NB4 (cell line): ENCODE data around the gene ALCAM.

Experiments
- DNase-seq: peaks from one replicate; pipeline ENCODE4 v3.0.0; 2010; ENCODE audit warnings: low read depth
- H3K4me3 ChIP-seq: one replicate; pipeline ENCODE4 v1.5.1; 2011; ENCODE audit warnings: mild to moderate bottlenecking, low read depth, low read length, moderate library complexity
- CTCF ChIP-seq: IDR thresholded peaks from one replicate; pipeline ENCODE4 v1.5.1; 2012; ENCODE audit warnings: low read depth, low read length
- MAX ChIP-seq: IDR thresholded peaks from 2 replicates; pipeline ENCODE4 v1.6.1; 2011; ENCODE audit warnings: low read depth, low read length
- MYC ChIP-seq: IDR thresholded peaks from 2 replicates; pipeline ENCODE4 v1.6.1; 2011; ENCODE audit warnings: low read depth, low read length
- POLR2A ChIP-seq: IDR thresholded peaks from 2 replicates; pipeline ENCODE4 v1.6.1; 2011; ENCODE audit warnings: mild to moderate bottlenecking; ENCODE audit not compliant: insufficient read length; ENCODE audit errors: extremely low read depth

Gene ALCAM

GRCh38 chr3:105394177-105394576 lies 27.5 kb downstream of the ALCAM start:
- DNase-seq = no peak
- no peak overlapping the region for H3K4me3 ChIP-seq
- TF ChIP-seq POLR2A (no peak), MYC (no peak), MAX (no peak), CTCF (no peak)

GRCh38 chr3:105397974-105398373 lies 31.3 kb downstream of the ALCAM start:
- TF ChIP-seq MYC = no peak
- no peak for TF ChIP-seq MAX
- no peak for TF ChIP-seq CTCF
- TF ChIP-seq POLR2A = no peak
- DNase-seq = no peak
- no peak overlapping the region for H3K4me3 ChIP-seq

- DNase-seq = no peak
- TF ChIP-seq CTCF = no peak
- TF ChIP-seq POLR2A = no peak
- no peak overlapping the region for H3K4me3 ChIP-seq
These were observed 31.7 kb downstream of the ALCAM start for GRCh38 chr3:105398437-105398836.

GRCh38 chr3:105399062-105399461 lies 32.4 kb downstream of the ALCAM start:
- DNase-seq = no peak
- H3K4me3 ChIP-seq = no peak overlapping the region
- TF ChIP-seq POLR2A = no peak

GRCh38 chr3:105399611-105400010 lies 32.9 kb downstream of the ALCAM start:
- H3K4me3 ChIP-seq = no peak overlapping the region
- TF ChIP-seq POLR2A = no peak
- no peak for TF ChIP-seq MAX
- TF ChIP-seq MYC = no peak
- TF ChIP-seq CTCF = no peak
- no peak for DNase-seq

GRCh38 chr3:105401254-105401653 lies 34.5 kb downstream of the ALCAM start:
- H3K4me3 ChIP-seq = no peak overlapping the region
- TF ChIP-seq MYC = no peak
- no peak for TF ChIP-seq CTCF
- TF ChIP-seq POLR2A = no peak
- TF ChIP-seq MAX = no peak

GRCh38 chr3:105401691-105402149 lies 35.0 kb downstream of the ALCAM start:
- TF ChIP-seq MAX = no peak
- TF ChIP-seq CTCF = no peak
- TF ChIP-seq MYC = no peak
- no peak for TF ChIP-seq POLR2A
- H3K4me3 ChIP-seq = no peak overlapping the region
- no peak for DNase-seq

More at GRCh38 chr3:105401254-105401653, 34.5 kb downstream of the ALCAM start:
- no peak for DNase-seq
